Keratinocyte (primary cell): ENCODE data around the gene SCUBE1. TPM values are rescaled to one million over a fixed set of nuclear protein-coding genes. Genes with fewer than 3 reads are reported as not detected.

Source experiments
- DNase-seq: peaks from one replicate; pipeline ENCODE4 v3.0.0-alpha.2; 2011; ENCODE audit warnings: low read depth, missing footprints, low spot score
- FAIRE-seq: peaks from 2 replicates; lab custom pipeline; 2011; peaks lifted over from hg19 to GRCh38; lab: Jason Lieb, UNC
- H2AFZ ChIP-seq: 2 replicates; pipeline ENCODE4 v1.6.0; 2012; ENCODE audit warnings: low read length, control low read depth, inconsistent platforms; ENCODE audit not compliant: control insufficient read depth
- H3K27ac ChIP-seq: 2 replicates; pipeline ENCODE4 v1.5.1; 2011; ENCODE audit warnings: low read length; ENCODE audit not compliant: control insufficient read depth, insufficient read depth
- H3K27me3 ChIP-seq: 3 replicates; pipeline ENCODE4 v1.6.0; 2011; ENCODE audit warnings: low read length; ENCODE audit not compliant: control insufficient read depth, insufficient read depth; ENCODE audit errors: extremely low read depth
- H3K36me3 ChIP-seq, 2 experiments: 2 replicates in 1 of 2; 3 replicates in 1 of 2; pipeline ENCODE4 v1.5.1; 2011; ENCODE audit warnings: low read length in 2 of 2, mild to moderate bottlenecking in 1 of 2; ENCODE audit not compliant: control insufficient read depth in 2 of 2, insufficient read depth in 2 of 2; ENCODE audit errors: extremely low read depth in 1 of 2
- H3K4me1 ChIP-seq: 3 replicates; pipeline ENCODE4 v1.5.1; 2011; ENCODE audit warnings: low read length; ENCODE audit not compliant: control insufficient read depth, insufficient read depth; ENCODE audit errors: extremely low read depth
- H3K4me2 ChIP-seq: 3 replicates; pipeline ENCODE4 v1.6.0; 2011; ENCODE audit warnings: low read depth, low read length; ENCODE audit not compliant: control insufficient read depth, insufficient read depth; ENCODE audit errors: extremely low read depth
- H3K4me3 ChIP-seq, 3 experiments: fragments of 200-600 bp in 1 of 3; sonication (generic) in 1 of 3; 2 replicates in 2 of 3; 3 replicates in 1 of 3; pipeline ENCODE4 v1.5.1; 2011 to 2016; ENCODE audit warnings: low read length in 3 of 3, mild to moderate bottlenecking in 3 of 3, control low read depth in 2 of 3, inconsistent platforms in 1 of 3, low read depth in 1 of 3, mixed read lengths in 1 of 3, mixed run types in 1 of 3, moderate library complexity in 1 of 3; ENCODE audit not compliant: control insufficient read depth in 2 of 3, insufficient read depth in 2 of 3; ENCODE audit errors: extremely low read depth in 1 of 3
- H3K79me2 ChIP-seq: 2 replicates; pipeline ENCODE4 v1.6.0; 2012; ENCODE audit warnings: low read length; ENCODE audit not compliant: control insufficient read depth, insufficient read depth
- H3K9ac ChIP-seq: 3 replicates; pipeline ENCODE4 v1.6.0; 2011; ENCODE audit warnings: low read length; ENCODE audit not compliant: control insufficient read depth, insufficient read depth; ENCODE audit errors: extremely low read depth
- H3K9me1 ChIP-seq: 3 replicates; pipeline ENCODE4 v1.6.0; 2011; ENCODE audit warnings: low read length; ENCODE audit not compliant: control insufficient read depth, insufficient read depth; ENCODE audit errors: extremely low read depth
- H3K9me3 ChIP-seq: 2 replicates; pipeline ENCODE4 v1.5.1; 2012; ENCODE audit warnings: low read depth, low read length; ENCODE audit not compliant: control insufficient read depth
- H4K20me1 ChIP-seq: 3 replicates; pipeline ENCODE4 v1.6.0; 2011; ENCODE audit warnings: low read length; ENCODE audit not compliant: control insufficient read depth, insufficient read depth; ENCODE audit errors: extremely low read depth
- CTCF ChIP-seq, 3 experiments: IDR thresholded peaks in 1 of 3; conservative IDR thresholded peaks in 1 of 3; optimal IDR thresholded peaks in 1 of 3; 2 replicates in 2 of 3; 3 replicates in 1 of 3; pipeline versions ENCODE3 to v1.5.1; 2011; ENCODE audit warnings: low read length in 3 of 3, mild to moderate bottlenecking in 3 of 3, moderate library complexity in 2 of 3, control low read depth in 1 of 3, inconsistent platforms in 1 of 3; ENCODE audit not compliant: insufficient read depth in 2 of 3; ENCODE audit errors: extremely low read depth in 1 of 3
- EZH2 ChIP-seq: IDR thresholded peaks from one replicate; pipeline ENCODE4 v1.6.1; 2012; ENCODE audit warnings: inconsistent platforms, mild to moderate bottlenecking, low read length, moderate library complexity
- dilution Hi-C: fragments of 300-500 bp; cut with MboI; formaldehyde crosslinking; loops from one replicate; pipeline ENCODE4 v1.7.0; 2020; ENCODE audit warnings: low sequenced_read_pairs; ENCODE audit not compliant: extremely low pct_ligation_motif_present
- polyA plus RNA-seq, 5 experiments: library from polyadenylated mRNA; depleted of rRNA in 3 of 5; stranded (reverse) in 3 of 5; stranded (forward) in 1 of 5; unstranded in 1 of 5; fragments of >200 nt; gene quantifications; 1 replicate in 1 of 5; 2 replicates in 3 of 5; 3 replicates in 1 of 5; pipeline versions ENCODE4 v1.2.1 to v1.2.3, GENCODE V29; 2011 to 2012; ENCODE audit warnings: missing spikeins in 2 of 5, low read depth in 1 of 5, low replicate concordance in 1 of 5

Gene SCUBE1
- polyA plus RNA-seq, 1 donor (not counting 4 experiments of a cell fraction or from before 2014, with no cell fraction given) = not detected

- no peak overlapping the region for H3K4me3 ChIP-seq
- FAIRE-seq = no peak
- H3K9ac ChIP-seq = no peak overlapping the region
- H4K20me1 ChIP-seq = no peaks in the 10 kb centered on the region
- H3K4me1 ChIP-seq = no peaks in the 10 kb centered on the region
- no peak overlapping the region for H3K4me2 ChIP-seq
- dilution Hi-C loops = no loop called here
- no peak for DNase-seq
- TF ChIP-seq EZH2 (no peak), CTCF (optimal IDR thresholded peaks at IDR 0.05 in 1 of 3, IDR thresholded peaks at IDR 0.05 in 1 of 3, conservative IDR thresholded peaks at IDR 0.05 in 1 of 3; ENCODE audit: extremely low read depth in 1 of 3, insufficient read depth in 2 of 3, low read length in 3 of 3) (no peak)
- no peaks in the 10 kb centered on the region for H3K9me1 ChIP-seq
- H3K27me3 ChIP-seq = peaks cover 6% of the 10 kb centered on the region
- no peaks in the 10 kb centered on the region for H3K36me3 ChIP-seq
- H2AFZ ChIP-seq = no peak overlapping the region
- H3K79me2 ChIP-seq = no peaks in the 10 kb centered on the region
- H3K9me3 ChIP-seq = no peaks in the 10 kb centered on the region
- H3K27ac ChIP-seq = no peak overlapping the region
These were observed 126.4 kb downstream of the SCUBE1 start for GRCh38 chr22:43216738-43217137.

GRCh38 chr22:43213962-43214361 lies 129.2 kb downstream of the SCUBE1 start:
- no peak for DNase-seq
- H3K9me1 ChIP-seq = no peaks in the 10 kb centered on the region
- dilution Hi-C loops = no loop called here
- no peaks in the 10 kb centered on the region for H3K27me3 ChIP-seq
- H2AFZ ChIP-seq = no peak overlapping the region
- H4K20me1 ChIP-seq = no peaks in the 10 kb centered on the region
- H3K27ac ChIP-seq = no peak overlapping the region
- no peak overlapping the region for H3K4me3 ChIP-seq
- no peaks in the 10 kb centered on the region for H3K4me1 ChIP-seq
- FAIRE-seq = no peak
- no peak overlapping the region for H3K9ac ChIP-seq
- no peaks in the 10 kb centered on the region for H3K9me3 ChIP-seq
- TF ChIP-seq CTCF (optimal IDR thresholded peaks at IDR 0.05 in 1 of 3, IDR thresholded peaks at IDR 0.05 in 1 of 3, conservative IDR thresholded peaks at IDR 0.05 in 1 of 3; ENCODE audit: extremely low read depth in 1 of 3, insufficient read depth in 2 of 3, low read length in 3 of 3) = no peak
- no peak for TF ChIP-seq EZH2
- H3K36me3 ChIP-seq = no peaks in the 10 kb centered on the region
- no peak overlapping the region for H3K4me2 ChIP-seq
- H3K79me2 ChIP-seq = no peaks in the 10 kb centered on the region
